ENCODE measurements around the gene FGR.
"Not testable (repeated sequence)": the region's sequence is repeated elsewhere in the genome, so short reads cannot be mapped to it uniquely, and the experiment has no call there.

Gene FGR

GRCh38 chr1:27634985-27635367, at the start of gene FGR:
TSS of gene FGR (minus strand) at chr1:27635185. CDS start at chr1:27623916, 11,269 bp downstream.
- DNase-seq (ENCODE audit: extremely low spot score, insufficient read length, low read depth) (no peak), FAIRE-seq (no peak)

- DNase-seq (ENCODE audit: extremely low spot score, insufficient read length, low read depth) (no peak), FAIRE-seq (no peak)
These were observed 49.2 kb upstream of the FGR start for GRCh38 chr1:27684176-27684575.

- DNase-seq (ENCODE audit: extremely low spot score, insufficient read length, low read depth) = no peak
These were observed 47.5 kb upstream of the FGR start for GRCh38 chr1:27682351-27682944.

GRCh38 chr1:27681580-27681979, 46.6 kb upstream of the FGR start:
- FAIRE-seq; DNase-seq (ENCODE audit: extremely low spot score, insufficient read length, low read depth): not testable (repeated sequence)

More at GRCh38 chr1:27682351-27682944, 47.5 kb upstream of the FGR start:
- no peak for FAIRE-seq

- not testable (repeated sequence) for DNase-seq (ENCODE audit: extremely low spot score, insufficient read length, low read depth); FAIRE-seq
These were observed 45.3 kb upstream of the FGR start for GRCh38 chr1:27680225-27680791.

- DNase-seq (ENCODE audit: extremely low spot score, insufficient read length, low read depth) (no peak), FAIRE-seq (no peak)
These were observed 43.8 kb upstream of the FGR start for GRCh38 chr1:27678747-27679146.

- FAIRE-seq = no peak
- DNase-seq (ENCODE audit: extremely low spot score, insufficient read length, low read depth) = no peak
These were observed 41.4 kb upstream of the FGR start for GRCh38 chr1:27676410-27676809.

GRCh38 chr1:27672750-27673112, 37.7 kb upstream of the FGR start:
- FAIRE-seq = no peak
- DNase-seq (ENCODE audit: extremely low spot score, insufficient read length, low read depth) = no peak

GRCh38 chr1:27671964-27672749, 37.2 kb upstream of the FGR start, which contains the start of gene IFI6:
TSS of gene IFI6 (minus strand) at chr1:27672192. CDS start at chr1:27669314, 2,878 bp downstream.
- peak; percentile 75 for DNase-seq (ENCODE audit: extremely low spot score, insufficient read length, low read depth)
- peak; percentile 98 for FAIRE-seq

- FAIRE-seq = no peak
These were observed 34.9 kb upstream of the FGR start for GRCh38 chr1:27669876-27670275.

GRCh38 chr1:27668808-27669723, 34.1 kb upstream of the FGR start:
- DNase-seq (ENCODE audit: extremely low spot score, insufficient read length, low read depth) (peak; percentile 51), FAIRE-seq (peak; percentile 84)

More at GRCh38 chr1:27669876-27670275, 34.9 kb upstream of the FGR start:
- no peak for DNase-seq (ENCODE audit: extremely low spot score, insufficient read length, low read depth)

- FAIRE-seq (no peak), DNase-seq (ENCODE audit: extremely low spot score, insufficient read length, low read depth) (no peak)
These were observed 33.3 kb upstream of the FGR start for GRCh38 chr1:27668121-27668807.

GRCh38 chr1:27666791-27667254, 31.8 kb upstream of the FGR start:
- FAIRE-seq = no peak
- no peak for DNase-seq (ENCODE audit: extremely low spot score, insufficient read length, low read depth)

- DNase-seq (ENCODE audit: extremely low spot score, insufficient read length, low read depth) (no peak), FAIRE-seq (no peak)
These were observed 31.3 kb upstream of the FGR start for GRCh38 chr1:27666294-27666693.

- DNase-seq (ENCODE audit: extremely low spot score, insufficient read length, low read depth) = no peak
- no peak for FAIRE-seq
These were observed 30.1 kb upstream of the FGR start for GRCh38 chr1:27665016-27665651.

- no peak for FAIRE-seq
- no peak for DNase-seq (ENCODE audit: extremely low spot score, insufficient read length, low read depth)
These were observed 29.3 kb upstream of the FGR start for GRCh38 chr1:27664291-27664690.

GRCh38 chr1:27662707-27663393, 27.9 kb upstream of the FGR start:
- DNase-seq (ENCODE audit: extremely low spot score, insufficient read length, low read depth) (peak; percentile 64), FAIRE-seq (peak; percentile 94)

- DNase-seq (ENCODE audit: extremely low spot score, insufficient read length, low read depth) (no peak), FAIRE-seq (no peak)
These were observed 27.3 kb upstream of the FGR start for GRCh38 chr1:27662261-27662660.

All from GM18507 (cell line).